HCT116 (cell line): ENCODE results near the gene RBM46. TPM values are rescaled to one million over a fixed set of nuclear protein-coding genes. Genes with fewer than 3 reads are reported as not detected.

Experiments used
- ATAC-seq: fragments of 200-7000 bp; cut with Tn5 transposase; 2 replicates; pipeline ENCODE4 v1.9.1; 2020; ENCODE audit warnings: mild to moderate bottlenecking, moderate library complexity
- BruUV-seq: library from RNA; stranded (reverse); fragments of 400-500 nt; replicated peaks from 2 replicates; lab custom pipeline; 2021; lab: Mats Ljungman, UMichigan
- CTCF ChIA-PET: fragments of 300-600 bp; sonication (Branson Sonifier 250); formaldehyde crosslinking; loops from one replicate; lab custom pipeline; 2021; ENCODE audit warnings: antibody characterized with exemption; lab: Charles Lee
- POLR2A ChIA-PET: fragments of 300-600, 350-600 bp; sonication (Branson Sonifier 250); formaldehyde crosslinking; loops from one replicate; lab custom pipeline; 2021; ENCODE audit warnings: antibody characterized with exemption; lab: Charles Lee
- RAD21 ChIA-PET, 2 experiments: fragments of 300-600 bp; sonication (Branson Sonifier 250); formaldehyde crosslinking; loops; one replicate each; lab custom pipeline; 2023; ENCODE audit warnings: low total read pairs in 2 of 2; ENCODE audit not compliant: uncharacterized antibody in 2 of 2, unreplicated experiment in 2 of 2, low non-redundant PET in 1 of 2; lab: Charles Lee
- DNase-seq: peaks from one replicate; pipeline ENCODE4 v3.0.0-alpha.2; 2010; ENCODE audit warnings: low read depth, low spot score
- H2AFZ ChIP-seq: fragments of 200-600 bp; shearing (Covaris generic), sonication (generic); 2 replicates; pipeline ENCODE4 v1.6.1; 2017; ENCODE audit warnings: low read depth, mixed run types, mixed read lengths, antibody characterized with exemption, low read length; ENCODE audit not compliant: poor library complexity, severe bottlenecking
- H3K27ac ChIP-seq: 2 replicates; pipeline ENCODE4 v1.5.1; 2012; ENCODE audit warnings: low read depth, low read length
- H3K27me3 ChIP-seq: fragments of 200-600 bp; sonication (generic); 2 replicates; pipeline ENCODE4 v1.6.1; 2016; ENCODE audit warnings: mixed run types, low read length, mixed read lengths; ENCODE audit not compliant: insufficient read depth
- H3K36me3 ChIP-seq, 2 experiments: fragments of 200-500 bp in 1 of 2; fragments of 200-600 bp in 1 of 2; sonication (Bioruptor generic) in 1 of 2; sonication (generic) in 1 of 2; 2 replicates each; pipeline versions ENCODE4 v1.5.1 to v1.6.1; 2014 to 2016; ENCODE audit warnings: low read length in 2 of 2, inconsistent platforms in 1 of 2, mixed read lengths in 1 of 2, mixed run types in 1 of 2; ENCODE audit not compliant: insufficient read depth in 2 of 2, control insufficient read depth in 1 of 2
- H3K4me1 ChIP-seq, 2 experiments: fragments of 200-600 bp in 1 of 2; sonication (generic) in 1 of 2; 2 replicates each; pipeline versions ENCODE4 v1.5.1 to v1.6.1; 2012 to 2017; ENCODE audit warnings: low read length in 2 of 2, inconsistent platforms in 1 of 2, mild to moderate bottlenecking in 1 of 2, mixed read lengths in 1 of 2, mixed run types in 1 of 2, moderate library complexity in 1 of 2; ENCODE audit not compliant: insufficient read depth in 2 of 2, control insufficient read depth in 1 of 2
- H3K4me2 ChIP-seq: fragments of 200-600 bp; sonication (generic); 2 replicates; pipeline ENCODE4 v1.6.1; 2017; ENCODE audit warnings: mixed run types, low read length, mixed read lengths
- H3K4me3 ChIP-seq, 2 experiments: fragments of 200-600 bp in 1 of 2; sonication (generic) in 1 of 2; replicated peaks in 1 of 2; 2 replicates each; pipeline ENCODE4 v1.5.1; 2011 to 2016; ENCODE audit warnings: low read length in 2 of 2, control low read depth in 1 of 2, low read depth in 1 of 2, mild to moderate bottlenecking in 1 of 2, mixed read lengths in 1 of 2, mixed run types in 1 of 2
- H3K79me2 ChIP-seq: fragments of 200-600 bp; sonication (generic); 2 replicates; pipeline ENCODE4 v1.6.1; 2017; ENCODE audit warnings: mild to moderate bottlenecking, mixed run types, low read length, moderate library complexity, mixed read lengths; ENCODE audit not compliant: insufficient read depth
- H3K9ac ChIP-seq: fragments of 200-600 bp; sonication (generic); 2 replicates; pipeline ENCODE4 v1.6.1; 2016; ENCODE audit warnings: low read length, mixed read lengths
- H3K9me2 ChIP-seq: fragments of 200-600 bp; sonication (generic), shearing (Covaris generic); 2 replicates; pipeline ENCODE4 v1.6.1; 2017; ENCODE audit warnings: mixed run types, mild to moderate bottlenecking, moderate library complexity; ENCODE audit not compliant: insufficient read depth
- H3K9me3 ChIP-seq, 2 experiments: fragments of 200-500 bp in 1 of 2; fragments of 200-600 bp in 1 of 2; sonication (Bioruptor generic) in 1 of 2; sonication (generic) in 1 of 2; 2 replicates each; pipeline ENCODE4 v1.6.1; 2014 to 2017; ENCODE audit warnings: low read length in 2 of 2, mixed read lengths in 2 of 2, inconsistent platforms in 1 of 2, low read depth in 1 of 2, mild to moderate bottlenecking in 1 of 2, mixed run types in 1 of 2, moderate library complexity in 1 of 2; ENCODE audit not compliant: control insufficient read depth in 1 of 2, insufficient read depth in 1 of 2
- H4K20me1 ChIP-seq: fragments of 200-600 bp; sonication (generic), shearing (Covaris generic); 2 replicates; pipeline ENCODE4 v1.6.1; 2017; ENCODE audit warnings: mixed run types, mild to moderate bottlenecking, moderate library complexity; ENCODE audit not compliant: insufficient read depth
- ATF3 ChIP-seq: IDR thresholded peaks from 2 replicates; pipeline ENCODE4 v1.6.1; 2012
- CBX3 ChIP-seq: IDR thresholded peaks from 2 replicates; pipeline ENCODE4 v1.6.1; 2012; ENCODE audit warnings: low read depth
- CTCF ChIP-seq, 3 experiments: fragments of 200-600 bp in 1 of 3; sonication (generic) in 1 of 3; IDR thresholded peaks in 2 of 3; conservative IDR thresholded peaks in 1 of 3; 2 replicates each; pipeline ENCODE4 v1.5.1; 2012 to 2017; ENCODE audit warnings: low read depth in 2 of 3, low read length in 2 of 3, antibody characterized with exemption in 1 of 3, borderline replicate concordance in 1 of 3, control low read depth in 1 of 3, mild to moderate bottlenecking in 1 of 3, mixed read lengths in 1 of 3, mixed run types in 1 of 3, moderate library complexity in 1 of 3; ENCODE audit not compliant: insufficient read depth in 1 of 3
- EGR1 ChIP-seq: IDR thresholded peaks from 2 replicates; pipeline ENCODE4 v1.6.1; 2012; ENCODE audit warnings: low read depth
- EZH2 ChIP-seq: fragments of 200-600 bp; sonication (generic); IDR thresholded peaks from 2 replicates; pipeline ENCODE4 v1.6.1; 2017; ENCODE audit warnings: antibody characterized with exemption, mixed run types
- EZH2phosphoT487 ChIP-seq: fragments of 200-600 bp; IDR thresholded peaks from 2 replicates; pipeline ENCODE4 v1.6.1; 2018; ENCODE audit warnings: antibody characterized with exemption, borderline replicate concordance
- FOSL1 ChIP-seq: IDR thresholded peaks from 2 replicates; pipeline ENCODE4 v1.6.1; 2012; ENCODE audit warnings: low read depth
- POLR2A ChIP-seq: IDR thresholded peaks from 2 replicates; pipeline ENCODE4 v1.7.0; 2011; ENCODE audit warnings: borderline replicate concordance; ENCODE audit not compliant: insufficient read depth, insufficient read length; ENCODE audit errors: extremely low read depth
- POLR2AphosphoS5 ChIP-seq: IDR thresholded peaks from 2 replicates; pipeline ENCODE4 v1.6.1; 2011; ENCODE audit warnings: mild to moderate bottlenecking, low read depth, low read length, moderate library complexity
- SP1 ChIP-seq: IDR thresholded peaks from 2 replicates; pipeline ENCODE4 v1.6.1; 2012; ENCODE audit warnings: low read depth
- SRF ChIP-seq: IDR thresholded peaks from 2 replicates; pipeline ENCODE4 v1.6.1; 2012; ENCODE audit warnings: low read depth
- YY1 ChIP-seq: IDR thresholded peaks from 2 replicates; pipeline ENCODE4 v1.6.1; 2011; ENCODE audit warnings: low read length, low read depth, moderate library complexity, mild to moderate bottlenecking; ENCODE audit not compliant: insufficient replicate concordance; ENCODE audit errors: extremely low read depth
- ZBTB33 ChIP-seq: IDR thresholded peaks from 2 replicates; pipeline ENCODE4 v1.6.1; 2011; ENCODE audit warnings: mild to moderate bottlenecking, low read length, moderate library complexity; ENCODE audit not compliant: insufficient replicate concordance; ENCODE audit errors: extremely low read depth
- ZFX ChIP-seq: fragments of 450-650 bp; IDR thresholded peaks from 2 replicates; pipeline ENCODE4 v1.6.1; 2017
- ZNF274 ChIP-seq: fragments of 200-500 bp; sonication (Bioruptor generic); IDR thresholded peaks from 2 replicates; pipeline ENCODE4 v1.6.1; 2014; ENCODE audit warnings: mild to moderate bottlenecking, low read depth, low read length, inconsistent platforms
- intact Hi-C: fragments of 100-400 bp; cut with micrococcal nuclease; formaldehyde crosslinking; loops from 2 replicates; pipeline ENCODE4 v1.10.0; 2022
- total RNA-seq: library from RNA; stranded (reverse); gene quantifications from one replicate; pipeline ENCODE4 v1.2.1, GENCODE V29; 2021; ENCODE audit not compliant: unreplicated experiment

Gene RBM46
- total RNA-seq, 1 experiment from 2014 or later = 0.39 TPM

- intact Hi-C loops = no loop called here
- RAD21 ChIA-PET = no interaction called here
- Histone ChIP-seq H3K9ac (no peak overlapping the region), H2AFZ (no peak overlapping the region), H3K9me2 (no peaks in the 10 kb centered on the region; the same call in 1 of the 2 replicates), H4K20me1 (no peaks in the 10 kb centered on the region), H3K79me2 (no peaks in the 10 kb centered on the region), H3K27ac (no peak overlapping the region), H3K4me3 (no peak overlapping the region), H3K27me3 (no peaks in the 10 kb centered on the region), H3K9me3 (no peaks in the 10 kb centered on the region), H3K4me1 (no peaks in the 10 kb centered on the region), H3K36me3 (no peaks in the 10 kb centered on the region), H3K4me2 (no peak overlapping the region)
- no peak for TF ChIP-seq EZH2phosphoT487
- no peak for TF ChIP-seq SP1
- POLR2A ChIA-PET = no interaction called here
- no TSS peak for BruUV-seq
- CTCF ChIA-PET = no interaction called here
- ATAC-seq (no peak), DNase-seq (no peak)
Observed at GRCh38 chr4:154836513-154836912, 55.4 kb downstream of the RBM46 start.

- ChIA-PET RAD21 (no interaction called here), CTCF (no interaction called here), POLR2A (no interaction called here)
- H3K27me3 ChIP-seq = no peaks in the 10 kb centered on the region
- no peaks in the 10 kb centered on the region for H3K79me2 ChIP-seq
- H3K9ac ChIP-seq = no peak overlapping the region
- H3K9me2 ChIP-seq = no peaks in the 10 kb centered on the region; the same call in 1 of the 2 replicates
- H2AFZ ChIP-seq = no peak overlapping the region
- DNase-seq (no peak), ATAC-seq (no peak)
- no peak overlapping the region for H3K27ac ChIP-seq
- H3K36me3 ChIP-seq = no peaks in the 10 kb centered on the region
- no peaks in the 10 kb centered on the region for H3K4me1 ChIP-seq
- no peak overlapping the region for H3K4me3 ChIP-seq
- BruUV-seq = no TSS peak
- intact Hi-C loops = no loop called here
- H4K20me1 ChIP-seq = no peaks in the 10 kb centered on the region
- no peaks in the 10 kb centered on the region for H3K9me3 ChIP-seq
- H3K4me2 ChIP-seq = no peak overlapping the region
- TF ChIP-seq FOSL1 (no peak), ATF3 (no peak), ZBTB33 (no peak), YY1 (no peak), CTCF (IDR thresholded peaks at IDR 0.05 in 2 of 3, conservative IDR thresholded peaks at IDR 0.05 in 1 of 3; ENCODE audit: borderline replicate concordance in 1 of 3, insufficient read depth in 1 of 3, low read depth in 2 of 3, low read length in 2 of 3) (no peak), SRF (no peak), EGR1 (no peak), ZNF274 (no peak), POLR2A (no peak), POLR2AphosphoS5 (no peak), ZFX (no peak), CBX3 (no peak), EZH2 (no peak)
Observed at GRCh38 chr4:154838155-154838554, 57.1 kb downstream of the RBM46 start.
